A549 treated with Hydrocortisone at 1 μM for 4 hours (cell line): ENCODE results near the gene SLC27A3. TPM values are rescaled to one million over a fixed set of nuclear protein-coding genes. Genes with fewer than 3 reads are reported as not detected.

Experiments
- total RNA-seq: library from RNA; stranded (reverse); fragments of 200-300 nt; extraction: Qiagen RNA extraction; gene quantifications from 5 replicates; pipeline ENCODE4 v1.2.3, GENCODE V29; 2022

SLC27A3 gene, protein sequence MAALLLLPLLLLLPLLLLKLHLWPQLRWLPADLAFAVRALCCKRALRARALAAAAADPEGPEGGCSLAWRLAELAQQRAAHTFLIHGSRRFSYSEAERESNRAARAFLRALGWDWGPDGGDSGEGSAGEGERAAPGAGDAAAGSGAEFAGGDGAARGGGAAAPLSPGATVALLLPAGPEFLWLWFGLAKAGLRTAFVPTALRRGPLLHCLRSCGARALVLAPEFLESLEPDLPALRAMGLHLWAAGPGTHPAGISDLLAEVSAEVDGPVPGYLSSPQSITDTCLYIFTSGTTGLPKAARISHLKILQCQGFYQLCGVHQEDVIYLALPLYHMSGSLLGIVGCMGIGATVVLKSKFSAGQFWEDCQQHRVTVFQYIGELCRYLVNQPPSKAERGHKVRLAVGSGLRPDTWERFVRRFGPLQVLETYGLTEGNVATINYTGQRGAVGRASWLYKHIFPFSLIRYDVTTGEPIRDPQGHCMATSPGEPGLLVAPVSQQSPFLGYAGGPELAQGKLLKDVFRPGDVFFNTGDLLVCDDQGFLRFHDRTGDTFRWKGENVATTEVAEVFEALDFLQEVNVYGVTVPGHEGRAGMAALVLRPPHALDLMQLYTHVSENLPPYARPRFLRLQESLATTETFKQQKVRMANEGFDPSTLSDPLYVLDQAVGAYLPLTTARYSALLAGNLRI
- total RNA-seq = 0.84 to 1.8 TPM (median 1.0 TPM) in 5 replicates

DNA sequence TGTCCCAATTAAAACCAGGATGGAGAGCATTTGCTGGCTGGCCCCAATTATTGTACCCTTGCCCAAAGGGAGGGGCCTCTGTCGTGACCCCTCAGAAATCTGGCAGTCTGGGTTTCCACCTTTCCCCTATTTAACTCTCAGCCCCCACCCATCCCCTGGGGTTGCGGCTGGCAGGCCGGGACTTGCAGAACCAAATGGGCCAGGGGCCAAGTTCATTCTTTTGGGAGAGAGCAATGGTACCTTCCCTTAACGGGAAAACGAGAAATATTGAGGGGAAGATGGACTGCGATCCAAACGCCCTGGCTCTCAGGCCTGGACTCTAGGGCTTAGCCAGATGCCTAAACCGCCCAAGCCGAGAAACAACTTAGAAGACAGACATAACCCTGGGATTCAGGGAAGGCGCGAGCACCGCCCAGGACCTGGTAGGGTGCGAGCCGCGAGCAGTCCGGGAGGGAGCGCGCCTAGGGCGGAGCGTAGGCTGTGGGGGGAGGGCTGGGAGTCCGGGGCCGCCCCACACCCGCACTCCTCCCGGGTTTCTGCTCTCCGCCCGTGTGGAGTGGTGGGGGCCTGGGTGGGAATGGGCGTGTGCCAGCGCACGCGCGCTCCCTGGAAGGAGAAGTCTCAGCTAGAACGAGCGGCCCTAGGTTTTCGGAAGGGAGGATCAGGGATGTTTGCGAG, at the start of gene SLC27A3:
Gene SLC27A3 (plus strand): TSS at position 628 of the 678 bp plus-strand sequence. CDS start 91 bp downstream, outside the sequence.

DNA sequence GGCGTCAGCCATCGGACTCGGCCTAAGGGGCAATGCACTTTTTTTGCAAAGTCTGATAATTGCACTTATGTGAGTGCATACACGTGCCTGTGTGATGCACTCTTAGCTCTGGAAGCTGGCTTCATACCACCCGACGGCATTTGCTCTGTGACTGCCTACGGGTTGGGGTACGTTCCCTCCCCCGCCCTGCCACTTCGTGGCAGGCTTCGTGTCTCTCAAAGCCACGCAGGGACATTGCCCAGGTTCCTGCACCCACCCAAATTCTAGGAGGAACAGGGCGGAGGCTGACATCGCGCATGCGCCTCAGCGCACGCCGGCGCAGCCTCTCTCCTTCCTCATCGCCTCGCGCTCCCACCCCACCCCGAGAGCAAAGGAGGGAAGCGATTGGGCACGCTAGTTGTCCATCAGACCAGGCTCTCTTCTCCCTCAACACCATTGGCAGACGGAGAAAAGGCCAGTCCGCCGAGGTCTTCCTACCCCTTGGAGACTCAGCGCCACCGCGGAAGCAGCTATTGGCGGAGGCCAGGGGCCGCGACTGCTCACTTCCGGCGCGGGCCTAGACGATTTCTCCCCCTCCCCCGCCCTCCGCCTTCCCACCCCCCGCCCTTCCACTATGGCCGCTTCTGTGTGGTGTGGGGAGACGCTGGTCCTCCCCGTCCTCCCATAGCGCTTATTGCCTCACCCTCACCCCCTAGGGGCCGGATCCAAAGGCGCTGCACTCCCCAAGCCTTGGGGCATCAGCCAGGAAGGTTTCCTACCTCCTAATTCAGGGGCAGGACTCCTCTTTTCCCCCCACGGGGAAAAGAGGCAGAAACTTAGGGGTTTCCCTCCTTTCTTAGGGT, 47.5 kb upstream of the SLC27A3 start, which contains the start of gene INTS3:
Gene INTS3 (plus strand): TSS at position 588 of the 842 bp plus-strand sequence. CDS start 585 bp downstream, outside the sequence.

Other genes starting within 250 kb of the SLC27A3 start
- gene S100A6, start 239.4 kb upstream of the SLC27A3 start, total RNA-seq = 2,973 to 4,069 TPM (median 3,618 TPM) in 5 replicates
- 0.64 to 1.2 TPM (median 0.83 TPM) in 5 replicates for gene S100A5, start 234.5 kb upstream of the SLC27A3 start, total RNA-seq
- gene S100A4, start 229.6 kb upstream of the SLC27A3 start, total RNA-seq = 1,517 to 1,961 TPM (median 1,696 TPM) in 5 replicates
- gene S100A3, start 226.1 kb upstream of the SLC27A3 start, total RNA-seq = 107 to 126 TPM (median 115 TPM) in 5 replicates
- 19.0 to 37.7 TPM (median 28.0 TPM) in 5 replicates for gene S100A2, start 209.6 kb upstream of the SLC27A3 start, total RNA-seq
- 487 to 581 TPM (median 545 TPM) in 5 replicates for gene S100A16, start 162.3 kb upstream of the SLC27A3 start, total RNA-seq
- gene S100A14, start 159.1 kb upstream of the SLC27A3 start, total RNA-seq = 0.14 to 0.82 TPM (median 0.52 TPM) in 5 replicates
- 155 to 191 TPM (median 185 TPM) in 5 replicates for gene S100A13, start 147.9 kb upstream of the SLC27A3 start, total RNA-seq
- 0.61 to 1.1 TPM (median 0.83 TPM) in 5 replicates for gene S100A1, start 147.0 kb upstream of the SLC27A3 start, total RNA-seq
- 75.2 to 85.0 TPM (median 76.0 TPM) in 5 replicates for gene CHTOP, start 141.3 kb upstream of the SLC27A3 start, total RNA-seq
- 53.6 to 62.1 TPM (median 59.1 TPM) in 5 replicates for gene SNAPIN, start 116.7 kb upstream of the SLC27A3 start, total RNA-seq
- 260 to 307 TPM (median 274 TPM) in 5 replicates for gene ILF2, start 104.4 kb upstream of the SLC27A3 start, total RNA-seq
- gene NPR1, start 96.7 kb upstream of the SLC27A3 start, total RNA-seq = 1.6 to 2.5 TPM (median 1.9 TPM) in 5 replicates
- 18.7 to 21.0 TPM (median 20.5 TPM) in 5 replicates for gene INTS3, start 47.4 kb upstream of the SLC27A3 start, total RNA-seq
- gene GATAD2B, start 147.6 kb downstream of the SLC27A3 start, total RNA-seq = 7.9 to 11.3 TPM (median 9.1 TPM) in 5 replicates
- 28.7 to 34.7 TPM (median 32.6 TPM) in 5 replicates for gene DENND4B, start 171.3 kb downstream of the SLC27A3 start, total RNA-seq
- gene CRTC2, start 183.2 kb downstream of the SLC27A3 start, total RNA-seq = 35.0 to 40.6 TPM (median 35.8 TPM) in 5 replicates
- gene SLC39A1, start 188.1 kb downstream of the SLC27A3 start, total RNA-seq = 160 to 170 TPM (median 162 TPM) in 5 replicates
- 7.8 to 10.5 TPM (median 9.3 TPM) in 5 replicates for gene CREB3L4, start 192.5 kb downstream of the SLC27A3 start, total RNA-seq
- gene JTB, start 202.3 kb downstream of the SLC27A3 start, total RNA-seq = 105 to 161 TPM (median 144 TPM) in 5 replicates
- gene RAB13, start 210.9 kb downstream of the SLC27A3 start, total RNA-seq = 126 to 154 TPM (median 129 TPM) in 5 replicates
- 4,245 to 5,781 TPM (median 4,379 TPM) in 5 replicates for gene RPS27, start 215.4 kb downstream of the SLC27A3 start, total RNA-seq